ENCODE measurements around the gene METTL3.

Gene METTL3

GRCh38 chr14:21498540-21499526 lies 12.3 kb downstream of the METTL3 start:
- H3K4me3 ChIP-seq (ENCODE audit: low read length), result no peak overlapping the region
- DNase-seq (ENCODE audit: low read depth), result peak; percentile 52
- peak; percentile 61 for TF ChIP-seq CTCF (conservative IDR thresholded peaks at IDR 0.05; ENCODE audit: low read length)

- DNase-seq (ENCODE audit: low read depth), result peak; percentile 31
- TF ChIP-seq CTCF (conservative IDR thresholded peaks at IDR 0.05; ENCODE audit: low read length), result no peak
These were observed 14.7 kb downstream of the METTL3 start for GRCh38 chr14:21496453-21496852.

GRCh38 chr14:21494902-21495762 lies 16.0 kb downstream of the METTL3 start:
- DNase-seq (ENCODE audit: low read depth), result peak; percentile 60
- H3K4me3 ChIP-seq (ENCODE audit: low read length), result no peak overlapping the region
- TF ChIP-seq CTCF (conservative IDR thresholded peaks at IDR 0.05; ENCODE audit: low read length), result no peak

More at GRCh38 chr14:21496453-21496852, 14.7 kb downstream of the METTL3 start:
- no peak overlapping the region for H3K4me3 ChIP-seq (ENCODE audit: low read length)

GRCh38 chr14:21486640-21487087 lies 24.5 kb downstream of the METTL3 start:
- DNase-seq (ENCODE audit: low read depth), result peak; percentile 94
- H3K4me3 ChIP-seq (ENCODE audit: low read length), result no peak overlapping the region
- no peak for TF ChIP-seq CTCF (conservative IDR thresholded peaks at IDR 0.05; ENCODE audit: low read length)

- peak; percentile 98 for DNase-seq (ENCODE audit: low read depth)
- peak; percentile 99 for TF ChIP-seq CTCF (conservative IDR thresholded peaks at IDR 0.05; ENCODE audit: low read length)
- H3K4me3 ChIP-seq (ENCODE audit: low read length), result peak within 1 kb of the TSS; percentile 96
These were observed 34.0 kb downstream of the METTL3 start, which contains the start of the genes RAB2B and TOX4 for GRCh38 chr14:21476925-21477681. Gene RAB2B, minus strand, starts transcription at chr14:21476959. Its CDS starts 87 bp downstream, at chr14:21476872. Gene TOX4, plus strand, starts transcription at chr14:21477195. Its CDS starts 84 bp downstream, at chr14:21477279.

GRCh38 chr14:21476523-21476924 lies 34.6 kb downstream of the METTL3 start:
- TF ChIP-seq CTCF (conservative IDR thresholded peaks at IDR 0.05; ENCODE audit: low read length), result no peak

More at GRCh38 chr14:21476523-21476924, 34.6 kb downstream of the METTL3 start:
- no peak for DNase-seq (ENCODE audit: low read depth)
- H3K4me3 ChIP-seq (ENCODE audit: low read length), result peak overlapping the region; percentile 96
